Fibroblast of skin of back (primary cell): ENCODE measurements around the gene SLC17A6. TPM values are rescaled to one million over a fixed set of nuclear protein-coding genes. Genes with fewer than 3 reads are reported as not detected.

ENCODE experiments used
- DNase-seq: peaks from one replicate; pipeline ENCODE4 v3.0.0-alpha.2; 2013
- polyA plus RNA-seq, 2 experiments: library from polyadenylated mRNA; unstranded; fragments of 120-200 nt; gene quantifications; one replicate each; pipeline ENCODE4 v1.2.1, GENCODE V29; 2013; ENCODE audit not compliant: insufficient read length in 2 of 2

Gene SLC17A6
- not detected for polyA plus RNA-seq (2013, experiment 1 of 2; ENCODE audit: insufficient read length)
- polyA plus RNA-seq (2013, experiment 2 of 2; ENCODE audit: insufficient read length): not detected

- peak; percentile 50 for DNase-seq
Observed at GRCh38 chr11:22337596-22338485, at the start of gene SLC17A6. TSS of gene SLC17A6 (plus strand) at chr11:22338381. CDS start at chr11:22338534, 153 bp downstream.

- DNase-seq: no peak
Observed at GRCh38 chr11:22302368-22302767, 35.8 kb upstream of the SLC17A6 start.

- DNase-seq: peak; percentile 11
Observed at GRCh38 chr11:22304337-22304961, 33.7 kb upstream of the SLC17A6 start.

- no peak for DNase-seq
Observed at GRCh38 chr11:22317656-22318055, 20.5 kb upstream of the SLC17A6 start.

- DNase-seq: no peak
Observed at GRCh38 chr11:22331771-22332170, 6.4 kb upstream of the SLC17A6 start.

GRCh38 chr11:22336587-22336986, 1.6 kb upstream of the SLC17A6 start:
- DNase-seq: no peak

- no peak for DNase-seq
Observed at GRCh38 chr11:22339611-22340010, 1.4 kb downstream of the SLC17A6 start.

- no peak for DNase-seq
Observed at GRCh38 chr11:22340235-22340634, 2.1 kb downstream of the SLC17A6 start.

GRCh38 chr11:22340701-22341587, 2.8 kb downstream of the SLC17A6 start:
- no peak for DNase-seq

GRCh38 chr11:22341588-22341931, 3.4 kb downstream of the SLC17A6 start:
- DNase-seq: no peak

GRCh38 chr11:22342211-22343031, 4.2 kb downstream of the SLC17A6 start:
- no peak for DNase-seq

GRCh38 chr11:22343032-22343324, 4.8 kb downstream of the SLC17A6 start:
- DNase-seq: no peak

- no peak for DNase-seq
Observed at GRCh38 chr11:22343371-22344032, 5.3 kb downstream of the SLC17A6 start.

GRCh38 chr11:22344081-22344480, 5.9 kb downstream of the SLC17A6 start:
- no peak for DNase-seq

GRCh38 chr11:22346282-22346681, 8.1 kb downstream of the SLC17A6 start:
- DNase-seq: no peak

GRCh38 chr11:22347857-22348487, 9.8 kb downstream of the SLC17A6 start:
- DNase-seq: no peak

- no peak for DNase-seq
Observed at GRCh38 chr11:22349491-22349890, 11.3 kb downstream of the SLC17A6 start.

GRCh38 chr11:22359295-22359694, 21.1 kb downstream of the SLC17A6 start:
- DNase-seq: no peak

GRCh38 chr11:22371160-22371559, 33.0 kb downstream of the SLC17A6 start:
- DNase-seq: no peak

- no peak for DNase-seq
Observed at GRCh38 chr11:22387126-22387525, 48.9 kb downstream of the SLC17A6 start.
